Caco-2 (cell line): ENCODE measurements around the gene SLC29A3. TPM values are rescaled to one million over a fixed set of nuclear protein-coding genes. Genes with fewer than 3 reads are reported as not detected.

ENCODE experiments used
- BruUV-seq: library from RNA; stranded (reverse); fragments of 400-500 nt; replicated peaks from 2 replicates; lab custom pipeline; 2021; lab: Mats Ljungman, UMichigan
- CTCF ChIA-PET: fragments of 300-600 bp; sonication (Branson Sonifier 250); formaldehyde crosslinking; loops from one replicate; lab custom pipeline; 2022; ENCODE audit warnings: antibody characterized with exemption; lab: Charles Lee
- POLR2A ChIA-PET: fragments of 300-600 bp; sonication (Branson Sonifier 250); formaldehyde crosslinking; loops from one replicate; lab custom pipeline; 2022; ENCODE audit warnings: antibody characterized with exemption; lab: Charles Lee
- DNase-seq, 2 experiments: peaks; one replicate each; pipeline versions ENCODE4 v3.0.0 to v3.0.0-alpha.2; 2020 to 2022
- H3K27me3 ChIP-seq: replicated peaks from 2 replicates; pipeline ENCODE4 v1.6.0; 2011; ENCODE audit warnings: low read length; ENCODE audit not compliant: control insufficient read depth, insufficient read depth
- H3K36me3 ChIP-seq: 2 replicates; pipeline ENCODE4 v1.5.1; 2011; ENCODE audit warnings: low read length; ENCODE audit not compliant: control insufficient read depth, insufficient read depth
- H3K4me1 ChIP-seq: fragments of 250-450 bp; sonication (Bioruptor Pico); 2 replicates; pipeline ENCODE4 v1.5.1; 2020; ENCODE audit warnings: mild to moderate bottlenecking
- H3K4me3 ChIP-seq: 2 replicates; pipeline ENCODE4 v1.5.1; 2011; ENCODE audit warnings: low read depth, mild to moderate bottlenecking, control low read depth, low read length
- H3K9me3 ChIP-seq: fragments of 250-450 bp; sonication (Bioruptor Pico); 2 replicates; pipeline ENCODE4 v1.5.1; 2020; ENCODE audit warnings: mild to moderate bottlenecking, moderate library complexity
- H3K27ac Mint-ChIP-seq: one replicate; pipeline ENCODE4 v1.8.0; 2022; ENCODE audit warnings: mixed read lengths; ENCODE audit not compliant: unreplicated experiment
- H3K27me3 Mint-ChIP-seq: one replicate; pipeline ENCODE4 v1.8.0; 2022; ENCODE audit warnings: mixed read lengths; ENCODE audit not compliant: insufficient read depth, unreplicated experiment
- H3K36me3 Mint-ChIP-seq: one replicate; pipeline ENCODE4 v1.8.0; 2022; ENCODE audit warnings: mild to moderate bottlenecking, mixed read lengths; ENCODE audit not compliant: insufficient read depth, unreplicated experiment
- H3K4me1 Mint-ChIP-seq: one replicate; pipeline ENCODE4 v1.8.0; 2022; ENCODE audit warnings: low read depth, mixed read lengths; ENCODE audit not compliant: unreplicated experiment
- H3K4me3 Mint-ChIP-seq: one replicate; pipeline ENCODE4 v1.8.0; 2022; ENCODE audit warnings: mild to moderate bottlenecking, moderate library complexity, mixed read lengths; ENCODE audit not compliant: unreplicated experiment
- H3K9me3 Mint-ChIP-seq: one replicate; pipeline ENCODE4 v1.8.0; 2022; ENCODE audit warnings: mixed read lengths; ENCODE audit not compliant: unreplicated experiment
- CTCF ChIP-seq, 2 experiments: fragments of 200-600 bp in 1 of 2; IDR thresholded peaks; 1 replicate in 1 of 2; 2 replicates in 1 of 2; pipeline versions ENCODE4 v1.5.1 to v1.8.0; 2011 to 2022; ENCODE audit warnings: antibody characterized with exemption in 1 of 2, control low read depth in 1 of 2, inconsistent platforms in 1 of 2, low read depth in 1 of 2, low read length in 1 of 2, mild to moderate bottlenecking in 1 of 2, moderate library complexity in 1 of 2; ENCODE audit not compliant: insufficient read depth in 1 of 2, severe bottlenecking in 1 of 2, unreplicated experiment in 1 of 2
- intact Hi-C: fragments of 100-400 bp; cut with micrococcal nuclease; formaldehyde crosslinking; loops from one replicate; pipeline ENCODE4 v1.10.0; 2022; ENCODE audit not compliant: unreplicated experiment
- total RNA-seq: library from RNA; stranded (reverse); gene quantifications from 2 replicates; pipeline ENCODE4 v1.2.3, GENCODE V29; 2022

SLC29A3 gene
- total RNA-seq, 1 experiment from 2014 or later: 20.7 TPM

GRCh38 chr10:71396084-71396710 lies 77.1 kb downstream of the SLC29A3 start:
- Histone ChIP-seq H3K4me3 (peak overlapping the region; percentile 36), H3K36me3 (no peaks in the 10 kb centered on the region), H3K9me3 (no peaks in the 10 kb centered on the region; the same call in 1 of the 2 replicates), H3K4me1 (peaks cover 18% of the 10 kb centered on the region), H3K27me3 (peaks cover 4% of the 10 kb centered on the region)
- Mint-ChIP-seq H3K9me3 (no peaks in the 10 kb centered on the region), H3K4me3 (peak overlapping the region; percentile 60), H3K27ac (no peak overlapping the region), H3K4me1 (no peaks in the 10 kb centered on the region), H3K27me3 (peaks cover 32% of the 10 kb centered on the region), H3K36me3 (no peaks in the 10 kb centered on the region)
- peak; percentile 23 to 50 for TF ChIP-seq CTCF (IDR thresholded peaks at IDR 0.05; ENCODE audit: insufficient read depth in 1 of 2, low read depth in 1 of 2, low read length in 1 of 2, severe bottlenecking in 1 of 2, unreplicated experiment in 1 of 2)
- intact Hi-C loops: loop anchor here (1.0 kb wide), 1 partner anchor 174 kb away; no protein-coding TSS in a partner anchor
- no TSS peak for BruUV-seq
- DNase-seq: peak in 1 of 2 experiments; percentile 59
- ChIA-PET CTCF (interaction anchor here (0.5 to 2.5 kb wide), 12 partner anchors 12 to 1588 kb away, joined by 3 to 18 read pairs (median 4); partner anchors contain the start of gene SLC29A3), POLR2A (interaction anchor here (0.6 kb wide), 1 partner anchor 57 kb away, joined by 3 read pairs; no protein-coding TSS in a partner anchor)

GRCh38 chr10:71396711-71397295 lies 77.7 kb downstream of the SLC29A3 start, which contains the start of gene CDH23:
CDH23 (plus strand) TSS chr10:71396920; CDS start chr10:71439832, 42,912 bp downstream.
- H3K27me3 ChIP-seq: peaks cover 4% of the 10 kb centered on the region
- Mint-ChIP-seq H3K4me3 (peak within 1 kb of the TSS; percentile 60), H3K27ac (no peak within 1 kb of the TSS), H3K36me3 (no peaks in the 10 kb centered on the region), H3K4me1 (no peaks in the 10 kb centered on the region), H3K27me3 (peaks cover 26% of the 10 kb centered on the region), H3K9me3 (no peaks in the 10 kb centered on the region)
- no peak for TF ChIP-seq CTCF (IDR thresholded peaks at IDR 0.05; ENCODE audit: insufficient read depth in 1 of 2, low read depth in 1 of 2, low read length in 1 of 2, severe bottlenecking in 1 of 2, unreplicated experiment in 1 of 2)
- no TSS peak for BruUV-seq
- peak in 1 of 2 experiments; percentile 62 for DNase-seq
- intact Hi-C loops: loop anchor here (1.0 kb wide), 1 partner anchor 173 kb away; no protein-coding TSS in a partner anchor
- no peaks in the 10 kb centered on the region for H3K9me3 ChIP-seq
- no peaks in the 10 kb centered on the region for H3K36me3 ChIP-seq
- peaks cover 18% of the 10 kb centered on the region for H3K4me1 ChIP-seq
- ChIA-PET POLR2A (no interaction called here), CTCF (interaction anchor here (0.5 to 2.5 kb wide), 15 partner anchors 12 to 1589 kb away, joined by 3 to 18 read pairs (median 4); partner anchors contain the start of gene SLC29A3)
- H3K4me3 ChIP-seq: peak within 1 kb of the TSS; percentile 36
